D721Med (cell line): Measurements from ENCODE around the gene CELF3.

Experiments
- DNase-seq: peaks from one replicate; pipeline ENCODE4 v3.0.0; 2011; ENCODE audit warnings: low spot score; ENCODE audit not compliant: insufficient read length
- FAIRE-seq: peaks from 2 replicates; lab custom pipeline; 2011; peaks lifted over from hg19 to GRCh38; lab: Jason Lieb, UNC
- TF ChIP-seq, protein P1 (sequence below): IDR thresholded peaks from 2 replicates; pipeline ENCODE4 v1.5.1; 2012; ENCODE audit warnings: mild to moderate bottlenecking, control low read depth; ENCODE audit not compliant: insufficient read depth; ENCODE audit errors: missing control alignments

Gene CELF3

DNA sequence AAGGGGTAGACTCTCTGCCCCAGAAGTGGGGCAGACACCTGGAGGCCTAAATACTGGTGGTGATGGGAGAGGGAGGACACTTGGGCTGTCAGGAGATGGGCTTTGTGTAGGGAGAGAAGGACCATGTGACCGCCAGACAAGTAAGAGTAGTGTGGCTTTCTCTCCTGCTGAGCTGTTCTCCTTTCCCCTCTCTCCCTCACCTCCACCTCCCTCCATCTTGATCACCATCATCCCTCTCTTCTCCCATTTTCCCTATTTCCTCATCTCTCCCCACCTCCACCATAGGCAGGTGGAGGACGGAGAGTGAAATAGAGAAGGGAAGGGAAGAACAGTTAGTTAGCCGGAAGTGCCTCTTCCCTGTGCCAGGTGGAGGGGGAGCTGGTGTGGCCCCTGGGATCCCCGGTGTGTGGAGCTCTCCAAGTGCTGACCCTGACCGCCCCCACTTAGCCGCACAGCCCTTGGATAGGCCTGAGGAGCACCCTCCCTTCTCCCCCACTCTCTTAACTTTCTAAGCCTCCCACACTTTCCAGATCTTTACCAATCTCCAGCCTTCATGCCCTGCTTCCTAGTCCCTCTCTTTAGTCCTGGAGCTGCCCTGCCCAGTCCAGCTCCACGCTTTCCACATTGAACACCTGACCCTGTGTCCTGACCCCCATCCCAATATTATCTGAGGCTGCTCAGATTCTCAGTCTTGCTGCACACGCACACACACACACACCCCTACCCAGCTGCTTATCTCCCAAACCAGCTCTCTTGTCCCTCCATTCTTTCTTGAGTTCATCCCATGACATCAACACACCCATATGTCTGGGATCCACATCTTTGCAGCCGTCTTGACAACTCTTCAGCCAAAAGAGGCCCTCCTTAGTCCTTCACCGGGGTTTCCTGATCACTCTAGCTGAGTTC is 1.5 kb downstream of the CELF3 start:
- DNase-seq (no peak), FAIRE-seq (no peak)
- TF ChIP-seq, protein P1, sequence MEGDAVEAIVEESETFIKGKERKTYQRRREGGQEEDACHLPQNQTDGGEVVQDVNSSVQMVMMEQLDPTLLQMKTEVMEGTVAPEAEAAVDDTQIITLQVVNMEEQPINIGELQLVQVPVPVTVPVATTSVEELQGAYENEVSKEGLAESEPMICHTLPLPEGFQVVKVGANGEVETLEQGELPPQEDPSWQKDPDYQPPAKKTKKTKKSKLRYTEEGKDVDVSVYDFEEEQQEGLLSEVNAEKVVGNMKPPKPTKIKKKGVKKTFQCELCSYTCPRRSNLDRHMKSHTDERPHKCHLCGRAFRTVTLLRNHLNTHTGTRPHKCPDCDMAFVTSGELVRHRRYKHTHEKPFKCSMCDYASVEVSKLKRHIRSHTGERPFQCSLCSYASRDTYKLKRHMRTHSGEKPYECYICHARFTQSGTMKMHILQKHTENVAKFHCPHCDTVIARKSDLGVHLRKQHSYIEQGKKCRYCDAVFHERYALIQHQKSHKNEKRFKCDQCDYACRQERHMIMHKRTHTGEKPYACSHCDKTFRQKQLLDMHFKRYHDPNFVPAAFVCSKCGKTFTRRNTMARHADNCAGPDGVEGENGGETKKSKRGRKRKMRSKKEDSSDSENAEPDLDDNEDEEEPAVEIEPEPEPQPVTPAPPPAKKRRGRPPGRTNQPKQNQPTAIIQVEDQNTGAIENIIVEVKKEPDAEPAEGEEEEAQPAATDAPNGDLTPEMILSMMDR = no peak

GRCh38 chr1:151713874-151714273 is 2.7 kb downstream of the CELF3 start:
- TF ChIP-seq, protein P1 = no peak
- no peak for FAIRE-seq

GRCh38 chr1:151713044-151713443 is 3.6 kb downstream of the CELF3 start:
- no peak for FAIRE-seq
- TF ChIP-seq, protein P1 = no peak
- DNase-seq = no peak

More at GRCh38 chr1:151713874-151714273, 2.7 kb downstream of the CELF3 start:
- DNase-seq = no peak

- DNase-seq (no peak), FAIRE-seq (no peak)
- TF ChIP-seq, protein P1 = no peak
These were observed 4.7 kb downstream of the CELF3 start for GRCh38 chr1:151711951-151712350.

GRCh38 chr1:151711044-151711800 is 5.4 kb downstream of the CELF3 start:
- peak; percentile 94 for DNase-seq
- FAIRE-seq = peak; percentile 96
- TF ChIP-seq, protein P1 = no peak

GRCh38 chr1:151710187-151710840 is 6.3 kb downstream of the CELF3 start:
- FAIRE-seq = peak; percentile 38
- TF ChIP-seq, protein P1 = no peak
- DNase-seq = no peak
